Measurements from ENCODE around the gene REL. TPM values are rescaled to one million over a fixed set of nuclear protein-coding genes. Genes with fewer than 3 reads are reported as not detected.

Gene REL
- total RNA-seq, 1 experiment from 2014 or later = 10.0 TPM

DNA sequence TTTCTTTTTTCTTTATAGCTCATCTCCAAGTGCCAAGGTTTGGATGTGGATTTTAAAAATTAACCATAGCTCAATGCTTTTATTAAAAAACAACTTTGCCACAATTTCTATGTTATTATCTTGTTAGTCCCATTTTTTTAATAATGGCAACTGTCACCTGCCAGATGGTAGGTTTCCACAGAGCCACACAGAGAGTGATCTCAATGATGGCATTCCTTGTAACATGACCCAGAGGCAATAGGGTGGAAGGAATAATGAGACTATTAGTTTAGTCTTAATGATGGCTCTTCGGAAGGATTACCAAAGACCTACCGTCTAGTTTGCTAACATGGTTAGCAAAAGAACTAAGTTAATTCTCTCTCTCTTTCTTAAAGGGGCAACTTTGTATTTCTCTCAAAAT lies 64.0 kb downstream of the REL start:
- TF ChIP-seq, protein P1, sequence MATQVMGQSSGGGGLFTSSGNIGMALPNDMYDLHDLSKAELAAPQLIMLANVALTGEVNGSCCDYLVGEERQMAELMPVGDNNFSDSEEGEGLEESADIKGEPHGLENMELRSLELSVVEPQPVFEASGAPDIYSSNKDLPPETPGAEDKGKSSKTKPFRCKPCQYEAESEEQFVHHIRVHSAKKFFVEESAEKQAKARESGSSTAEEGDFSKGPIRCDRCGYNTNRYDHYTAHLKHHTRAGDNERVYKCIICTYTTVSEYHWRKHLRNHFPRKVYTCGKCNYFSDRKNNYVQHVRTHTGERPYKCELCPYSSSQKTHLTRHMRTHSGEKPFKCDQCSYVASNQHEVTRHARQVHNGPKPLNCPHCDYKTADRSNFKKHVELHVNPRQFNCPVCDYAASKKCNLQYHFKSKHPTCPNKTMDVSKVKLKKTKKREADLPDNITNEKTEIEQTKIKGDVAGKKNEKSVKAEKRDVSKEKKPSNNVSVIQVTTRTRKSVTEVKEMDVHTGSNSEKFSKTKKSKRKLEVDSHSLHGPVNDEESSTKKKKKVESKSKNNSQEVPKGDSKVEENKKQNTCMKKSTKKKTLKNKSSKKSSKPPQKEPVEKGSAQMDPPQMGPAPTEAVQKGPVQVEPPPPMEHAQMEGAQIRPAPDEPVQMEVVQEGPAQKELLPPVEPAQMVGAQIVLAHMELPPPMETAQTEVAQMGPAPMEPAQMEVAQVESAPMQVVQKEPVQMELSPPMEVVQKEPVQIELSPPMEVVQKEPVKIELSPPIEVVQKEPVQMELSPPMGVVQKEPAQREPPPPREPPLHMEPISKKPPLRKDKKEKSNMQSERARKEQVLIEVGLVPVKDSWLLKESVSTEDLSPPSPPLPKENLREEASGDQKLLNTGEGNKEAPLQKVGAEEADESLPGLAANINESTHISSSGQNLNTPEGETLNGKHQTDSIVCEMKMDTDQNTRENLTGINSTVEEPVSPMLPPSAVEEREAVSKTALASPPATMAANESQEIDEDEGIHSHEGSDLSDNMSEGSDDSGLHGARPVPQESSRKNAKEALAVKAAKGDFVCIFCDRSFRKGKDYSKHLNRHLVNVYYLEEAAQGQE (IDR thresholded peaks at IDR 0.05; ENCODE audit: insufficient read depth in 1 of 2, low read depth in 2 of 2, low read length in 1 of 2) = no peak
- no peak for TF ChIP-seq TCF7L2 (IDR thresholded peaks at IDR 0.05; ENCODE audit: low read depth, low read length)
- TF ChIP-seq POLR2AphosphoS5 (IDR thresholded peaks at IDR 0.05; ENCODE audit: low read depth, low read length) = no peak
- no peak for TF ChIP-seq SIN3A (IDR thresholded peaks at IDR 0.05; ENCODE audit: borderline replicate concordance, insufficient read depth, low read depth, low read length)
- TF ChIP-seq, protein P2, sequence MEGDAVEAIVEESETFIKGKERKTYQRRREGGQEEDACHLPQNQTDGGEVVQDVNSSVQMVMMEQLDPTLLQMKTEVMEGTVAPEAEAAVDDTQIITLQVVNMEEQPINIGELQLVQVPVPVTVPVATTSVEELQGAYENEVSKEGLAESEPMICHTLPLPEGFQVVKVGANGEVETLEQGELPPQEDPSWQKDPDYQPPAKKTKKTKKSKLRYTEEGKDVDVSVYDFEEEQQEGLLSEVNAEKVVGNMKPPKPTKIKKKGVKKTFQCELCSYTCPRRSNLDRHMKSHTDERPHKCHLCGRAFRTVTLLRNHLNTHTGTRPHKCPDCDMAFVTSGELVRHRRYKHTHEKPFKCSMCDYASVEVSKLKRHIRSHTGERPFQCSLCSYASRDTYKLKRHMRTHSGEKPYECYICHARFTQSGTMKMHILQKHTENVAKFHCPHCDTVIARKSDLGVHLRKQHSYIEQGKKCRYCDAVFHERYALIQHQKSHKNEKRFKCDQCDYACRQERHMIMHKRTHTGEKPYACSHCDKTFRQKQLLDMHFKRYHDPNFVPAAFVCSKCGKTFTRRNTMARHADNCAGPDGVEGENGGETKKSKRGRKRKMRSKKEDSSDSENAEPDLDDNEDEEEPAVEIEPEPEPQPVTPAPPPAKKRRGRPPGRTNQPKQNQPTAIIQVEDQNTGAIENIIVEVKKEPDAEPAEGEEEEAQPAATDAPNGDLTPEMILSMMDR (IDR thresholded peaks at IDR 0.05) = no peak
- in situ Hi-C loops (cut with HindIII; ENCODE audit: low pct_unique_long_range_greater_than_20kb, low sequenced_read_pairs) (no loop called here), intact Hi-C loops (cut with micrococcal nuclease; ENCODE audit: unreplicated experiment) (no loop called here)
- ATAC-seq = no peak
- no peaks in the 10 kb centered on the region for H3K9me3 ChIP-seq (ENCODE audit: control insufficient read depth, insufficient read depth, low read depth, low read length)
- no peaks in the 10 kb centered on the region for H3K4me1 ChIP-seq (ENCODE audit: control insufficient read depth, insufficient read depth, low read length)
- H3K27ac ChIP-seq (ENCODE audit: low read length) = no peak overlapping the region
- no peaks in the 10 kb centered on the region for H3K27me3 ChIP-seq (ENCODE audit: control insufficient read depth, insufficient read depth, low read length)
- CTCF ChIA-PET = no interaction called here
- no peak overlapping the region for H3K4me3 ChIP-seq (ENCODE audit: low read depth in 2 of 2, low read length in 2 of 2)
- no peak for DNase-seq (ENCODE audit: low read depth, low spot score)
- H3K36me3 ChIP-seq (ENCODE audit: control insufficient read depth, insufficient read depth, low read length) = no peaks in the 10 kb centered on the region
- POLR2A ChIA-PET = interaction anchor here (0.6 kb wide), 1 partner anchor 10 kb away, joined by 3 read pairs; no protein-coding TSS in a partner anchor
- no TSS peak for BruUV-seq (replicated peaks)

DNA sequence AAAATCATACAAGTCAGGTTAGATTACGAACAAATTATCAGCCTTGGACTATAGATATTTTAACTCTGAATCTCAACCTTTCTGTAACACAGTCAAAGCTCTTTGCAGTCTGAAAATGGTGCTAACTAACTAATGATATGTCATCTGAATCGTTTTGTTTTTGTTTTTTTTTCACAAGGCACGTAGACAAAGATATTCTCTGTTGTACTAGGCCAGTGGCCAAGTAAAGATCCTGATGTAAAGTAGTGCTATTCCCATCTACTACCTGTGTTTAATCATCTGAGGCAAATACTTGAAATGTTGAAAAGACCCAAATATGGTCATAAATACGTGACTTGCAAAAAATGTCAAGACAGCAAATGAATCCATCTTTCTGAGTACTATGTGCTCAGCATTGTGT lies 65.7 kb downstream of the REL start:
- no peak for DNase-seq (ENCODE audit: low read depth, low spot score)
- H3K4me1 ChIP-seq (ENCODE audit: control insufficient read depth, insufficient read depth, low read length) = no peaks in the 10 kb centered on the region
- H3K9me3 ChIP-seq (ENCODE audit: control insufficient read depth, insufficient read depth, low read depth, low read length) = no peaks in the 10 kb centered on the region
- no peaks in the 10 kb centered on the region for H3K27me3 ChIP-seq (ENCODE audit: control insufficient read depth, insufficient read depth, low read length)
- POLR2A ChIA-PET = interaction anchor here (0.7 kb wide), 1 partner anchor 303 kb away, joined by 3 read pairs; no protein-coding TSS in a partner anchor
- CTCF ChIA-PET = no interaction called here
- no peak overlapping the region for H3K27ac ChIP-seq (ENCODE audit: low read length)
- ATAC-seq = no peak
- intact Hi-C loops (cut with micrococcal nuclease; ENCODE audit: unreplicated experiment) (no loop called here), in situ Hi-C loops (cut with HindIII; ENCODE audit: low pct_unique_long_range_greater_than_20kb, low sequenced_read_pairs) (no loop called here)
- no peaks in the 10 kb centered on the region for H3K36me3 ChIP-seq (ENCODE audit: control insufficient read depth, insufficient read depth, low read length)
- TF ChIP-seq TCF7L2 (IDR thresholded peaks at IDR 0.05; ENCODE audit: low read depth, low read length) = no peak
- TF ChIP-seq, protein P1 (IDR thresholded peaks at IDR 0.05; ENCODE audit: insufficient read depth in 1 of 2, low read depth in 2 of 2, low read length in 1 of 2) = no peak
- TF ChIP-seq SIN3A (IDR thresholded peaks at IDR 0.05; ENCODE audit: borderline replicate concordance, insufficient read depth, low read depth, low read length) = no peak
- no peak overlapping the region for H3K4me3 ChIP-seq (ENCODE audit: low read depth in 2 of 2, low read length in 2 of 2)
- BruUV-seq (replicated peaks) = no TSS peak
